Activated CD4-positive, alpha-beta T cell treated with anti-CD3 and anti-CD28 coated beads for 36 hours (primary cell): ENCODE measurements around the gene HIBCH. TPM values are rescaled to one million over a fixed set of nuclear protein-coding genes. Genes with fewer than 3 reads are reported as not detected.
"Not testable (repeated sequence)": the region's sequence is repeated elsewhere in the genome, so short reads cannot be mapped to it uniquely, and the experiment has no call there.

Experiments
- ATAC-seq: fragments of 200-7000 bp; cut with Tn5 transposase; one replicate; pipeline ENCODE4 v1.10.0; 2021; ENCODE audit warnings: mild to moderate bottlenecking, moderate library complexity
- CTCF ChIA-PET: fragments of 350-600 bp; sonication (Branson Sonifier 250); formaldehyde crosslinking; loops from one replicate; lab custom pipeline; 2021; ENCODE audit warnings: antibody characterized with exemption; lab: Charles Lee
- POLR2A ChIA-PET: fragments of 350-600 bp; sonication (Branson Sonifier 250); formaldehyde crosslinking; loops from one replicate; lab custom pipeline; 2021; ENCODE audit warnings: antibody characterized with exemption, inconsistent platforms; lab: Charles Lee
- DNase-seq: peaks from one replicate; pipeline ENCODE4 v3.0.0-alpha.2; 2020
- H3K27ac Mint-ChIP-seq: one replicate; pipeline ENCODE4 v1.8.0; 2021; ENCODE audit warnings: mixed read lengths
- H3K27me3 Mint-ChIP-seq: one replicate; pipeline ENCODE4 v1.8.0; 2021; ENCODE audit warnings: mixed read lengths
- H3K36me3 Mint-ChIP-seq: one replicate; pipeline ENCODE4 v1.8.0; 2021; ENCODE audit warnings: low read depth, mixed read lengths
- H3K4me1 Mint-ChIP-seq: one replicate; pipeline ENCODE4 v1.8.0; 2021; ENCODE audit warnings: mixed read lengths
- H3K4me3 Mint-ChIP-seq: one replicate; pipeline ENCODE4 v1.8.0; 2021; ENCODE audit warnings: mild to moderate bottlenecking, moderate library complexity, mixed read lengths
- H3K9me3 Mint-ChIP-seq: one replicate; pipeline ENCODE4 v1.8.0; 2021; ENCODE audit warnings: low read depth, mixed read lengths
- intact Hi-C, 2 experiments: fragments of 100-400 bp; cut with DNase I in 1 of 2; cut with micrococcal nuclease in 1 of 2; formaldehyde crosslinking; loops; one replicate each; pipeline versions ENCODE4 v1.14.2 to v1.15.1; 2022 to 2024; cut with DNase I, micrococcal nuclease
- total RNA-seq, 2 experiments: library from RNA; stranded (reverse); gene quantifications; one replicate each; pipeline ENCODE4 v1.2.3, GENCODE V29; 2021

HIBCH gene
- total RNA-seq, 2 experiments from 2014 or later = 23.1 to 23.7 TPM

DNA sequence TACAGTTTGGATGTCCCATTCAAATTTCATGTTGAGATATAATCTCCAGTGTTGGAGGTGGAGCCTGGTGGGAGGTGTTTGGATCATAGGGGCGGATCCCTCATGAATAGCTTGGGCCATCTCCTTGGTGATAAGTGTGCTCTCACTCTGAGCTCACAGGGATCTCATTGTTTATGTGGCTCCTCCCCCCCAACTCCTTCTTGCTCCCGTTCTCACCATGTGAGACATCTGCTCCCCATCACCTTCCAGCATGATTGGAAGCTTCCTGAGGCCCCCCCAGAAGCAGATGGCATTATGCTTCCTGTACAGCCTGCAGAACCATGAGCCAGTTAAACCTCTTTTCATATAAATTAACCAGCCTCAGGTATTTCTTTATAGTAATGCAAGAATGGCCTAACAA, 20.7 kb upstream of the HIBCH start:
- no peaks in the 10 kb centered on the region for H3K36me3 Mint-ChIP-seq
- ATAC-seq (no peak), DNase-seq (no peak)
- peaks cover 10% of the 10 kb centered on the region for H3K4me1 Mint-ChIP-seq
- no peaks in the 10 kb centered on the region for H3K27me3 Mint-ChIP-seq
- H3K27ac Mint-ChIP-seq = no peak overlapping the region
- intact Hi-C loops = no loop called here
- ChIA-PET CTCF (interaction anchor here (0.6 kb wide), 1 partner anchor 445 kb away, joined by 3 read pairs; no protein-coding TSS in a partner anchor), POLR2A (no interaction called here)
- H3K9me3 Mint-ChIP-seq = peaks cover 2% of the 10 kb centered on the region
- no peak overlapping the region for H3K4me3 Mint-ChIP-seq

DNA sequence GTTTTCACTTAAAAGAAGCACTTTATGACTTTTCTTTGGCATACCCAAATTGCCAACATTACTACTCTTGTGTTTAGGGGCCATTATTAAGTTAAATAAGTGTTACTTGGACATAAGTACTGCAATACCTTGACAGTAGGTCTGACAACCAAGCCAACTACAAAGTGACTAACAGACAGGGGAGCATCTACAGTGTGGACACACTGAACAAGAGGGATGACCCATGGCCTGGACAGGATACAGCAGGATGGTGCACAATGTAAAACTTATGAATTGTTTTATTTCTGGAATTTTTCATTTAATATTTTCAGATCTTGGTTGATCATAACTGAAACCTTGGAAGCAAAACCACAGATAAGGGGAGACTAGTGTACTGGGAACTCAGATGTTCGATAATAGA, 19.8 kb upstream of the HIBCH start:
- Mint-ChIP-seq H3K4me1 (peaks cover 6% of the 10 kb centered on the region), H3K36me3 (no peaks in the 10 kb centered on the region), H3K9me3 (peaks cover 2% of the 10 kb centered on the region), H3K27ac (no peak overlapping the region), H3K4me3 (no peak overlapping the region), H3K27me3 (no peaks in the 10 kb centered on the region)
- ChIA-PET POLR2A (no interaction called here), CTCF (interaction anchor here (0.5 kb wide), 1 partner anchor 151 kb away, joined by 3 read pairs; no protein-coding TSS in a partner anchor)
- no peak for ATAC-seq
- no peak for DNase-seq
- intact Hi-C loops = no loop called here

DNA sequence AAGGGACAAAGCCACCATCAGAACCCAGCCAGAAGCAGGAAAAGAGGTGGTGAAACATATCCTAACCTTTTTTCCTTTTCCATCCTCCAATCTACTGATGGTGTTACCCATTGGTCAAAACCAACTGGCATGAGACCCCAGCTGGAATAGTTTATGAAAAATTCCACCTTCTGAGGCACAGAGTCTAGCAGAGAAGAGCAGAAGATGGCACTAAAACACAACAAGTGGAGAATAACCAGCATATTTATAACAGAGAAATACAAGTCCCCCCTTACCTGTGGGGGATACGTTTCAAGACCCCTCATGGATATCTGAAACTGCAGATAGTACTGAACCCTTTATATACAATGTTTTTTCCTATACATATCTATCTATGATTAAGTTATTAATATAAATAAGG, 18.8 kb upstream of the HIBCH start:
- DNase-seq (no peak), ATAC-seq (no peak)
- CTCF ChIA-PET = interaction anchor here (0.6 kb wide), 1 partner anchor 428 kb away, joined by 3 read pairs; no protein-coding TSS in a partner anchor
- Mint-ChIP-seq H3K27ac (no peak overlapping the region), H3K27me3 (no peaks in the 10 kb centered on the region), H3K9me3 (peaks cover 2% of the 10 kb centered on the region), H3K4me1 (peaks cover 3% of the 10 kb centered on the region), H3K4me3 (no peak overlapping the region), H3K36me3 (no peaks in the 10 kb centered on the region)
- POLR2A ChIA-PET = no interaction called here
- intact Hi-C loops = no loop called here

DNA sequence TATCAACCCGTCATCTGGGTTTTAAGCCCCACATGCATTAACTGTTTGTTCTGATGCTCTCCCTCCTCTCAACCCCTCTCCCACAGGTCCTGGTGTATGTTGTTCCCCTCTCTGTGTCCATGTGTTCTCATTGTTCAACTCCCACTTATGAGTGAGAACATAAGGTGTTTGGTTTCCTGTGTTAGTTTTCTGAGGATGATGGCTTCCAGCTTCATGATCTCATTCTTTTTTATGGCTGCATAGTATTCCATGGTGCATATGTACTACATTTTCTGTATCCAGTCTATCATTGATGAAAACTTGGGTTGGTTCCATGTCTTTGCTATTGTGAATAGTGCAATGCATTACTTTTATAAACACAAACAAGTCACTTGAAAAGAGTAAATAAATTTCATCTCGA, 16.8 kb upstream of the HIBCH start:
- ChIA-PET CTCF (no interaction called here), POLR2A (no interaction called here)
- no peaks in the 10 kb centered on the region for H3K36me3 Mint-ChIP-seq
- no peaks in the 10 kb centered on the region for H3K27me3 Mint-ChIP-seq
- H3K27ac Mint-ChIP-seq = no peak overlapping the region
- intact Hi-C loops = no loop called here
- no peak for DNase-seq
- H3K4me1 Mint-ChIP-seq = no peaks in the 10 kb centered on the region
- H3K9me3 Mint-ChIP-seq = peaks cover 2% of the 10 kb centered on the region
- ATAC-seq = no peak
- H3K4me3 Mint-ChIP-seq = no peak overlapping the region

DNA sequence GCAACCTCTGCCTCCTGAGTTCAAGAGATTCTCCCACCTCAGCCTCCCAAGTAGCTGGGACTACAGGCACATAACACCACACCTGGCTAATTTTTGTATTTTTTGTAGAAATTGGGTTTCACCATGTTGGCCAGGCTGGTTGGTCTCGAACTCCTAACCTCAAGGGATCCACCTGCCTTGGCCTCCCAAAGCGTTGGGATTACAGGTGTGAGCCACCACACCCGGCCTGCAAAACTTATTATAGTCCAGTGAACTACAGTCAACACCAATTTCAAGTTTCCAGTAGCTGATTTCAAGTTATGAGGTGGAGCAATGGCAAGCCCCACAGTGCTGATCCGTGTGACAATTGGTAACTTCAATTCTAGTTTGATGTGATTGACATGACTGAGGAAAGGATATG, 16.0 kb upstream of the HIBCH start:
- intact Hi-C loops, ATAC-seq, H3K9me3 Mint-ChIP-seq, H3K4me3 Mint-ChIP-seq, POLR2A ChIA-PET, DNase-seq, H3K36me3 Mint-ChIP-seq, H3K27me3 Mint-ChIP-seq, H3K27ac Mint-ChIP-seq, H3K4me1 Mint-ChIP-seq: not testable (repeated sequence)
- CTCF ChIA-PET = interaction anchor here (0.7 kb wide), 1 partner anchor 111 kb away, joined by 3 read pairs; no protein-coding TSS in a partner anchor

DNA sequence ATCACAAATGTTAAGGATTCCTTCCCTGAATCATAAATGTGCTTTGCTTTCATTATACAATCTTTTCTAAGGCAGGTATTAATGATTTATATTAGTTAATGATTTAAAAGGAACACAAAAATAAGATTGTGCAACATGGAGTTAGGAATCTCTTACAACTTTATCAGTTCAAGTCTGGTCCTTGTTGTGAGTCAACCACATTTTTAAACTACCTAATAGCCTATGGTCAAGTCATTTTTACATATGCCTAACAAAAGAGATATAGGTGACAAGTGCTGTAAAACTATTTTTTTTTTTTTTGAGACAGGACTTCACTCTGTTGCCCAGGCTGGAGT, 15.6 kb upstream of the HIBCH start:
- CTCF ChIA-PET = interaction anchor here (0.7 kb wide), 1 partner anchor 112 kb away, joined by 3 read pairs; no protein-coding TSS in a partner anchor
- Mint-ChIP-seq H3K36me3 (no peaks in the 10 kb centered on the region), H3K4me3 (no peak overlapping the region), H3K9me3 (peaks cover 2% of the 10 kb centered on the region), H3K27me3 (no peaks in the 10 kb centered on the region), H3K4me1 (no peaks in the 10 kb centered on the region), H3K27ac (no peak overlapping the region)
- POLR2A ChIA-PET = no interaction called here
- ATAC-seq (no peak), DNase-seq (no peak)
- intact Hi-C loops = no loop called here

DNA sequence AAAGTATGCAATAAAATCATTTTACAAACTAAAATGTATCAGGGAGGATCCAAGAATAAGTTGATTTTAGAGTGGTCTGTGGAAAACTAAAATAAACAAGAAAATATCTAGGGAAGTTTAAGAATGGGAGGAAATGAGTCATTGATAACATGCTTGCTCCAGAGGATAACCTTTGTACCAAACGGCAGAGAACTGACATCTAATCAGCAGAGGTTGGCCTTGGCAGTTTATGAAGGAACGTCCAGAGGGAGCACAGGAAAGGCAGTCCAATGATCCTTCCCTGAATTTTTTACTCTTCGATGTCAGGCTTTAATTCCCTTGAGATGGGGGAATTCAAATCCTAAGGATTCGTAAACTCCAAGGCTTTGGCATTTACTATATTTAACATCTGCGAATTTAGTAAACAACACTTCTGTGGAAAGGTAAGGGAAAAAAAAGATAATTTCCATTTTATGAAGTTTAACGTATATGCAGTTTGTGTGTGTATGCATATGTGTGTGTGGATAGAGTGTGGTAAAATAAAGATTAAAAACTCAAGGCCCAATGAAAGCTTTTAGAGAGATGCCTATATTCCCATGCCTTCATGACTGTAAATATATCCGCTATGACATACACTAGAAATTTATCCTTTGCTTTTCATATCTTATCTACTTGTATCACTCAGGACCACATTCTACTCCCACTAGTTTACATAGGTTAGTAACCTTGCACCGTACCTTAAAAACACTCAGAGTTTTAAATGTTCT, 15.0 kb upstream of the HIBCH start:
- peaks cover under 1% of the 10 kb centered on the region for H3K27me3 Mint-ChIP-seq
- ChIA-PET CTCF (no interaction called here), POLR2A (no interaction called here)
- no peaks in the 10 kb centered on the region for H3K4me1 Mint-ChIP-seq
- intact Hi-C loops = no loop called here
- DNase-seq (no peak), ATAC-seq (no peak)
- H3K4me3 Mint-ChIP-seq = no peak overlapping the region
- peaks cover 2% of the 10 kb centered on the region for H3K9me3 Mint-ChIP-seq
- H3K27ac Mint-ChIP-seq = no peak overlapping the region
- no peaks in the 10 kb centered on the region for H3K36me3 Mint-ChIP-seq

DNA sequence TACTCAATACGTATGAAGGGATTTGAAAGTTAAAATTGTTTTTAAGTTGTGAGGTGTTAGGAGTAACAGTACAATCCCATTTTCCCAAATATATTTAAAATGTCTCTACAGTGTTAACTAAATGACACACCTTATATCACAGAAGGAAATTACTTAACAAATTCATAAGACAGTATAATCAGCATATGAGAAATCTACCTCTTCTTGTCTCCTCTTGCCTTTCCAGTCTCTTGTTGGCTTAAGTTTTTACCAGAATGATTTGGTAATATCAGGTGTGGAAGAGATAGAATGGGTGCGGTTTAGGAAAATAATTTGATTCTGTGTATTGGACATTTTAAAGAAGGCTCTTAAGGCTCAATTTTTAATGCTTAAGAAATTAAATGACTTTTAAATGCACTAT, 14.3 kb upstream of the HIBCH start:
- peaks cover 2% of the 10 kb centered on the region for H3K9me3 Mint-ChIP-seq
- DNase-seq (no peak), ATAC-seq (no peak)
- intact Hi-C loops = no loop called here
- no peaks in the 10 kb centered on the region for H3K4me1 Mint-ChIP-seq
- peaks cover 5% of the 10 kb centered on the region for H3K27me3 Mint-ChIP-seq
- no peak overlapping the region for H3K4me3 Mint-ChIP-seq
- ChIA-PET CTCF (no interaction called here), POLR2A (no interaction called here)
- no peak overlapping the region for H3K27ac Mint-ChIP-seq
- H3K36me3 Mint-ChIP-seq = no peaks in the 10 kb centered on the region

DNA sequence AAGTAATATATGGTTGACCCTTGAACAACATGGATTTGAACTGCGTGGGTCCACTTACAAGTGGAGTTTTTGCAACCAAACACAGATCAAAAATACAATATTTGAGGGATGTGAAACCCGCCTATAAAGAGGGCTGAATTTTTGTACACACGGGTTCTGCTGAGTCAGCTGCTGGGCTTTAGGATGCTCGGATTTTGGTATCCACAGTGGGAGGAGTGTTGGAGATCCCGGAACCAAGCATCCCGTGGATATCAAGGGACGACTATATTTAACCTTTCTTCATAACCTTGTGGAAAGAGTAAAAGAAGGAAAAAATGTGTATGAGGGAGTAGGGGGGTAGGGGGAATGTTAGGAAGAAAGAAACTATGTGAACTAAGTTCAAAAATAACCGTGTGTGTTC, 13.8 kb upstream of the HIBCH start:
- H3K4me3 Mint-ChIP-seq = no peak overlapping the region
- H3K27ac Mint-ChIP-seq = no peak overlapping the region
- DNase-seq (no peak), ATAC-seq (no peak)
- H3K36me3 Mint-ChIP-seq = no peaks in the 10 kb centered on the region
- ChIA-PET CTCF (no interaction called here), POLR2A (no interaction called here)
- H3K27me3 Mint-ChIP-seq = peaks cover 5% of the 10 kb centered on the region
- intact Hi-C loops = no loop called here
- no peaks in the 10 kb centered on the region for H3K4me1 Mint-ChIP-seq
- H3K9me3 Mint-ChIP-seq = peaks cover 2% of the 10 kb centered on the region

DNA sequence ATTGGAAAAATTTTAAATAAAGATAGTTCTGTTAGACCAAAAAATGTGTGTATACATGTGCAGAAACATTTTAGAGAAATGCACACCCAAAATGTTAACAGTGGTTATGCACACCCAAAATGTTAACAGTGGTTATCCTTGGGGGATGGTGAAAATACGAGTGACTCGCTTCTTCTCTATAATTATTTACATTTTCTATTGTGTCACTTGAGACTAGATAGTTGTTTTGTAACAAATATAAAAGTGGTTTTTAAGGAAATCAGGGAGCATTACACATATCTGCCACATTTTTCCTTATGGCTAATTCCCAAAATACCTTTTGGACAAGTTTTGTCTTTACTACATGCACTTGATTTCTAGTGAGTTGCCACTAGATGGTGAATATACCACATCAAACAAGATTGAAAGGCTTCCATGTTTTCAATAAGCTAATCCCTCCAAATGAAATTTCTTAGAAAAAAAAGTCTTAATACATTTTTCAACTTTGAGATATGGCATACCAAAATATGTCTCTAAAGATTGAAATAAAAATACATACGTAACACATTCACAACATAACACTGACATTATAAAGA, 9.0 kb upstream of the HIBCH start:
- Mint-ChIP-seq H3K4me3 (no peak overlapping the region), H3K4me1 (no peaks in the 10 kb centered on the region), H3K36me3 (no peaks in the 10 kb centered on the region), H3K9me3 (no peaks in the 10 kb centered on the region), H3K27me3 (peaks cover 10% of the 10 kb centered on the region), H3K27ac (no peak overlapping the region)
- ChIA-PET CTCF (interaction anchor here (1.1 kb wide), 1 partner anchor 28 kb away, joined by 4 read pairs; no protein-coding TSS in a partner anchor), POLR2A (no interaction called here)
- DNase-seq (no peak), ATAC-seq (no peak)
- intact Hi-C loops = no loop called here

DNA sequence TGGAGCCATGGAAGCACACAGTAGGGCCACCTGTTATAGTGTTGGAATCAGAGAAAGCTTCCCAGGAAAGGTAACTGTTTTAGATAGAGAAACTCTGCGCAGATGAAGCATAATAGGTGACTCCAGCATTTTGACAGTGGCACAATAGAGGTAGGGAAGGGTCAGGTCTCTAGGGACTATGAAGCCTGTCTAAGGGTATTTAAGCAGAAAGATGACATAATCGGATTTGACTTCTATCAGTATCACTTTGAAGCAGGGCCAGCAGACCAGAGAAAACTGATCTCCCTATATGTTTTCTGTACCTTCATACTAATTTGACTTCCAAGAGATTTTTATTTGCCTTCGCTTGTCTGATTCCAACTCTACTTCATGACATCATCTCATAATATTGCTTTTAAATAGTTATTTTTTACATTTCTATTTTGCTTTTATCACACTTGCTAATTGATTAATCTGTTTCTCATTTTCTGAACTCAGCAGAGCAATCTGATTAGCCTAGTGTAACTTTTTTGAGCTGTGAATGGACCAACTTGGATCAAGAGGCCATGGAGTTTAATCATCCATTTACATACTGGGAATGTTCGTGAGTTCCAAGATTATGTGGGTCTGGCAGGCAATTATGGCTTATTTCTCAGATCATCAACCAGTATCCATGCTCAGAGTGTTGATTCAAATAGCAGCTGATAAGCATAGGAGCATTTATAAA, 8.4 kb upstream of the HIBCH start:
- Mint-ChIP-seq H3K9me3 (no peaks in the 10 kb centered on the region), H3K4me1 (peaks cover 1% of the 10 kb centered on the region), H3K27ac (no peak overlapping the region), H3K27me3 (peaks cover 10% of the 10 kb centered on the region), H3K36me3 (no peaks in the 10 kb centered on the region), H3K4me3 (no peak overlapping the region)
- DNase-seq (no peak), ATAC-seq (no peak)
- ChIA-PET CTCF (interaction anchor here (0.6 to 1.1 kb wide), 2 partner anchors 29 to 642 kb away, joined by 3 to 4 read pairs; no protein-coding TSS in a partner anchor), POLR2A (no interaction called here)
- intact Hi-C loops = no loop called here
